Measurements from ENCODE around the gene MX2.

- TF ChIP-seq POLR2A (IDR thresholded peaks at IDR 0.05) (peak in 2 of 3 donors; percentile 60 to 62), CTCF (IDR thresholded peaks at IDR 0.05) (peak in 1 of 7 experiments; percentile 4)
Observed at GRCh38 chr21:41419921-41420862, 58.4 kb downstream of the MX2 start.

All from body of pancreas (tissue), 4 donors.